Testis (tissue), 3 donors: ENCODE results near the gene ELK4. TPM values are rescaled to one million over a fixed set of nuclear protein-coding genes. Genes with fewer than 3 reads are reported as not detected.

Experiments
- DNase-seq: peaks from one replicate; pipeline ENCODE4 v3.0.0-alpha.2; 2019
- H3K27ac ChIP-seq, 2 donors: fragments of 200-600 bp; sonication (generic); one replicate each; pipeline ENCODE4 v1.5.1; 2019
- H3K27me3 ChIP-seq: fragments of 200-600 bp; sonication (generic); one replicate; pipeline ENCODE4 v1.5.1; 2019
- H3K36me3 ChIP-seq: fragments of 200-600 bp; sonication (generic); one replicate; pipeline ENCODE4 v1.5.1; 2017; ENCODE audit warnings: low read depth; ENCODE audit errors: missing control alignments
- H3K4me1 ChIP-seq: fragments of 200-600 bp; sonication (generic); one replicate; pipeline ENCODE4 v1.5.1; 2019
- H3K4me3 ChIP-seq, 2 donors: fragments of 200-600 bp; sonication (generic); one replicate each; pipeline ENCODE4 v1.5.1; 2017 to 2019
- H3K9me3 ChIP-seq: fragments of 200-600 bp; sonication (generic); one replicate; pipeline ENCODE4 v1.5.1; 2017
- POLR2A ChIP-seq: fragments of 450-650 bp; IDR thresholded peaks from one replicate; pipeline ENCODE4 v1.6.1; 2017; ENCODE audit warnings: antibody characterized with exemption, mild to moderate bottlenecking, moderate library complexity
- WGBS, 2 donors: methylation state at CpG; one replicate each; pipeline ENCODE4 v1.1.5; 2018; 5-methylcytosine and 5-hydroxymethylcytosine counted together
- intact Hi-C: fragments of 100-400 bp; cut with DNase I; formaldehyde crosslinking; loops from one replicate; pipeline ENCODE4 v1.15.1; 2023; ENCODE audit warnings: low total_unique reads
- polyA plus RNA-seq: library from polyadenylated mRNA; stranded (reverse); fragments of 350-450 nt; fragmentation: Illumina TruSeq; extraction: RNeasy Lipid Tissue Mini Kit (QIAGEN cat#74804); gene quantifications from one replicate; pipeline ENCODE4 v1.2.3, GENCODE V29; 2014; ENCODE audit warnings: low read depth, low replicate concordance; ENCODE audit not compliant: insufficient read depth
- total RNA-seq, 2 donors: library from RNA; depleted of rRNA; stranded (reverse); fragments of >200 nt; gene quantifications; one replicate each; pipeline ENCODE4 v1.2.3, GENCODE V29; 2016
- TF ChIP-seq, protein P1 (sequence below), 3 experiments: fragments of 450-650 bp in 2 of 3; fragments of 200-600 bp in 1 of 3; sonication (generic) in 1 of 3; IDR thresholded peaks; one replicate each; pipeline ENCODE4 v1.5.1; 2016 to 2019; ENCODE audit warnings: antibody characterized with exemption in 3 of 3, mild to moderate bottlenecking in 2 of 3, moderate library complexity in 1 of 3

The ELK4 gene
- total and polyA plus RNA-seq, 3 donors from 2014 or later: 20.4 to 25.4 (median 20.5) TPM

DNA sequence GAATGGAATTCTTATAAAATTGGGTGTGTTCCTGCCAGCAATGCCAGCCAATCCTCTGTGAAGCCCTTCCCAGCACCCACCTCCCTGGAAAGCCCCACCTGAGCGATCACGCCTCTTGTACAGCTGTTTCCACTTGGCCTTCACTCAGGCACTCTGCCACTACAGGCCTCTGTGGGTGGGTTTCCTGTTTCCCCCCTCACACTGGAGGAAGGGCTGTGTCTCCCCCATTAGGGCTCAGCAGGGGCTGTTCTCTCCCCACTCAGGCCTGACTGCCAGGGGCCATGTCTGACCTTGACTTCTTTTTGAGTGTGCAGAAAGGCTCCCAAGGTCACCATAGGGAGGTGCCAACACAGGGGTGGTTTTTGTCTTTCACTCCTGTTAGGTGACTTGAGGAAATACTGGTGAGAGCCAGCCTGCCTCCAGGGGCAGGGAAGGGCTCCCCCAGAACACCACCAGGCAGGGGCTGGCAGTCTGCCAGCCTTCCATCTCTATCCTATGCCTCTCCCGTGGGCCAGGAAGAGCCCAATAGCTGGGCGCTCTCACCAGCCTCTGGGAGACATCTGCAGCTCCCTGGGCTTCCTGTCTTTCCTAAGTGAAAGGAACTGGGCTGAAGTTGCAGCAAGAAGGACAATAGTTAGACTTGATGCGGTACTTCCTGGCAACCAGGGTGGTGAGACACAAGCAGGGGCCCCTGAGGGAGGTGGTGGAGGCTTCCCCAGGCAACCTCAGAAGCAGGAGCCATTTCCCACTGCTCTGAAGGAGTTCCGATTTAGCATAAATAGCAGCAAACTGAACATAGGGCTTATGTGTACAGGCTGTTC, 49.1 kb downstream of the ELK4 start:
- 43 to 57% methylated on average over 6 of the region's 6 CpGs for WGBS, 2 donors
- H3K27me3 ChIP-seq: no peaks in the 10 kb centered on the region
- no peaks in the 10 kb centered on the region for H3K36me3 ChIP-seq
- peaks cover 8% of the 10 kb centered on the region for H3K4me1 ChIP-seq
- no peak for TF ChIP-seq POLR2A
- TF ChIP-seq, protein P1, sequence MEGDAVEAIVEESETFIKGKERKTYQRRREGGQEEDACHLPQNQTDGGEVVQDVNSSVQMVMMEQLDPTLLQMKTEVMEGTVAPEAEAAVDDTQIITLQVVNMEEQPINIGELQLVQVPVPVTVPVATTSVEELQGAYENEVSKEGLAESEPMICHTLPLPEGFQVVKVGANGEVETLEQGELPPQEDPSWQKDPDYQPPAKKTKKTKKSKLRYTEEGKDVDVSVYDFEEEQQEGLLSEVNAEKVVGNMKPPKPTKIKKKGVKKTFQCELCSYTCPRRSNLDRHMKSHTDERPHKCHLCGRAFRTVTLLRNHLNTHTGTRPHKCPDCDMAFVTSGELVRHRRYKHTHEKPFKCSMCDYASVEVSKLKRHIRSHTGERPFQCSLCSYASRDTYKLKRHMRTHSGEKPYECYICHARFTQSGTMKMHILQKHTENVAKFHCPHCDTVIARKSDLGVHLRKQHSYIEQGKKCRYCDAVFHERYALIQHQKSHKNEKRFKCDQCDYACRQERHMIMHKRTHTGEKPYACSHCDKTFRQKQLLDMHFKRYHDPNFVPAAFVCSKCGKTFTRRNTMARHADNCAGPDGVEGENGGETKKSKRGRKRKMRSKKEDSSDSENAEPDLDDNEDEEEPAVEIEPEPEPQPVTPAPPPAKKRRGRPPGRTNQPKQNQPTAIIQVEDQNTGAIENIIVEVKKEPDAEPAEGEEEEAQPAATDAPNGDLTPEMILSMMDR (IDR thresholded peaks at IDR 0.05): no peak
- no peak overlapping the region for H3K4me3 ChIP-seq
- no peak for DNase-seq
- H3K9me3 ChIP-seq: no peaks in the 10 kb centered on the region
- no peak overlapping the region for H3K27ac ChIP-seq
- intact Hi-C loops: no loop called here

DNA sequence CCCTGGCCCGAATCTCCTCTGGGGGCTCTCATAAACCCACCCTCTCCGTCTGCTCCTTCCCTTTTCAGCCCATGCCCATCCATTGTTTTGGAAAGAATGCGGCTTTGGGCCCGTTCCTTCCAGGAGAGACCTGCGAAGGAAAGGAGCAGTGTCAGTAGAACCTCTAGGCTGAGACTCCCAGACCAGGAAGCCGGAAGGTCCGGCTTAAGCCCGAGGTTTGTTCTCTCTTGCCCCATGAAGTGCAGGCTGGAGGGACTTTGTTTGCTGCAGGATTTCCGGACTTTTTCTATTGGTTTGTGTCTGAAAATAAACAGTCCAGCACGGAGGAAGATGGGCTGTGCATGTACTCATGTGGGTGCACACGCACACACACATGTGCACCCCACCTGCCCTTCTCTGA, 49.8 kb downstream of the ELK4 start:
- TF ChIP-seq, protein P1 (IDR thresholded peaks at IDR 0.05): no peak
- TF ChIP-seq POLR2A: no peak
- H3K4me1 ChIP-seq: peaks cover 8% of the 10 kb centered on the region
- no peaks in the 10 kb centered on the region for H3K9me3 ChIP-seq
- H3K27me3 ChIP-seq: no peaks in the 10 kb centered on the region
- H3K4me3 ChIP-seq: no peak overlapping the region
- intact Hi-C loops: no loop called here
- 66 to 72% methylated on average over 11 of the region's 11 CpGs for WGBS, 2 donors
- no peak overlapping the region for H3K27ac ChIP-seq
- DNase-seq: no peak
- H3K36me3 ChIP-seq: no peaks in the 10 kb centered on the region

DNA sequence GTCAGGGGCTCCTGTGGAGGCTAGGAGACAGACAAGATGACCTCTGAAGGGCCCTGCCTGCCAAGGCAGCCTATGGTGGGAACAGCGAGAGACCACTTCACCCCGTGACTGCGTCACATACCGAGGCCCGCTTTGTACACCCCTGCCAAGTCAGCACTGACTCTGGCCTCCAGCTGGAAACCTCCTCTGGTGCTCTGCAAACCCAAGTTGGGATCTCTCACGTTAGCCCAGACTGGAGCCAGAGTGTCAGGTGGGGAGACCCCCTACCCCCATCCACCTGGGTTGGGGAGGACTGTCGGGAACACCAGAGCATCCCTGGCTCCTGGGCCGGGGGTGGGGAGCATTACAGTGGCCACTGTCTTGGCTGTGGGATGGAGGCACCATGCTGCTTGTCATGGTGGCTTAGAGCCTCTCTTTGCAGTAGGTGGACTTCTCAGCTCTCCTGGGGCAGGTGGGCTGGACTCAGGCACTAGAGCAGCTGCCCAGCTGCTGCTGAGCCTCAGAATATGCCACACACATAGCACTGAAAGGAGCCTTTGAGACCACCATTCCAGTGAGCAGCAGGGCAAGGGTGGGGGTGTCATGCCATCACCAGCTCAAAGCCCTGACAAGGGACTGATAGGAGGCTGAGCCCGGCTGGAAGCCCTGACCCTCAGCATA, 50.4 kb downstream of the ELK4 start:
- no peak overlapping the region for H3K27ac ChIP-seq
- H3K36me3 ChIP-seq: no peaks in the 10 kb centered on the region
- 93 to 96% methylated on average over 7 to 9 of the region's 9 CpGs for WGBS, 2 donors
- TF ChIP-seq, protein P1 (IDR thresholded peaks at IDR 0.05): no peak
- H3K9me3 ChIP-seq: no peaks in the 10 kb centered on the region
- intact Hi-C loops: no loop called here
- no peak for DNase-seq
- no peak overlapping the region for H3K4me3 ChIP-seq
- no peaks in the 10 kb centered on the region for H3K27me3 ChIP-seq
- H3K4me1 ChIP-seq: peaks cover 8% of the 10 kb centered on the region

DNA sequence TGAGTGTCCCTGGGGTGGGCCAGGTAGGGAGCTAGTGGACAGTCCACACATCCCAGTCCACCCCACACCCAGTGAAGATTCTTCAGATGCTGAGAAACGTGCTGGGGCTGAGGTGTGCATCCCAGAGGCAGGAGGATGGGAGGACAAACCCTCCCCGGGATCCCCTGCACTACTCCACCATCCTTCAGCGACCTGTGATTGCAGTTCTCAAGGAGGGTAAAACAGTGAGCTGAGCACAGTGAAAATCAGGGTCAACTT, 51.0 kb downstream of the ELK4 start:
- H3K4me1 ChIP-seq: peaks cover 8% of the 10 kb centered on the region
- intact Hi-C loops: no loop called here
- H3K27me3 ChIP-seq: no peaks in the 10 kb centered on the region
- no peaks in the 10 kb centered on the region for H3K9me3 ChIP-seq
- H3K27ac ChIP-seq: no peak overlapping the region
- no peaks in the 10 kb centered on the region for H3K36me3 ChIP-seq
- H3K4me3 ChIP-seq: no peak overlapping the region
- TF ChIP-seq POLR2A: no peak
- TF ChIP-seq, protein P1 (IDR thresholded peaks at IDR 0.05): no peak
- DNase-seq: no peak
- WGBS, 2 donors: 90 to 95% methylated on average over 3 of the region's 3 CpGs
